Vagina (tissue), 2 donors: Measurements from ENCODE around the gene CDH4.

Experiments
- POLR2A ChIP-seq, 2 donors: fragments of 450-650 bp; IDR thresholded peaks; one replicate each; pipeline ENCODE4 v1.6.1; 2017; ENCODE audit warnings: antibody characterized with exemption in 2 of 2, mild to moderate bottlenecking in 2 of 2, moderate library complexity in 2 of 2
- TF ChIP-seq, protein P1 (sequence below), 3 experiments: fragments of 450-650 bp in 2 of 3; fragments of 200-600 bp in 1 of 3; sonication (generic) in 1 of 3; IDR thresholded peaks; one replicate each; pipeline ENCODE4 v1.5.1; 2017 to 2019; ENCODE audit warnings: antibody characterized with exemption in 3 of 3, mild to moderate bottlenecking in 2 of 3, moderate library complexity in 2 of 3

DNA sequence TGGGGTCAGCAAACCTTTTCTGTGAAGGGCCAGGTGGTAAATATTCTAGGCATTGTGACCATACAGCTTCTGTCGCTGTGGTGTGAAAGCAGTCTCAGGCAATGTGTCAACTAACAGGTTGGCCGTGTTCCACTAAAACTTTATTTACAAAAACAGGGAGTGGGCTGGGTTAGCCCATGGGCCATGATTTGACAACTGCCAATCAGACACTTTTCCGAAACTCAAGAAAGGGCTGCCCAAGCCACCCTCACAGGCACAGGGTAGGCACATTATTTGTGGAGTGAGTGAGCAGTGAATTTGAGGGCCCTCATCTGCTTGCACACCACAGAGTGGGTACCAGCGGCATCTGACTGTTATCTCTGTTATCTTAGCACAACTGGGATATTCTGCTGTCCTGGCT is 523.4 kb downstream of the CDH4 start:
- TF ChIP-seq POLR2A (IDR thresholded peaks at IDR 0.05), result no peak
- TF ChIP-seq, protein P1, sequence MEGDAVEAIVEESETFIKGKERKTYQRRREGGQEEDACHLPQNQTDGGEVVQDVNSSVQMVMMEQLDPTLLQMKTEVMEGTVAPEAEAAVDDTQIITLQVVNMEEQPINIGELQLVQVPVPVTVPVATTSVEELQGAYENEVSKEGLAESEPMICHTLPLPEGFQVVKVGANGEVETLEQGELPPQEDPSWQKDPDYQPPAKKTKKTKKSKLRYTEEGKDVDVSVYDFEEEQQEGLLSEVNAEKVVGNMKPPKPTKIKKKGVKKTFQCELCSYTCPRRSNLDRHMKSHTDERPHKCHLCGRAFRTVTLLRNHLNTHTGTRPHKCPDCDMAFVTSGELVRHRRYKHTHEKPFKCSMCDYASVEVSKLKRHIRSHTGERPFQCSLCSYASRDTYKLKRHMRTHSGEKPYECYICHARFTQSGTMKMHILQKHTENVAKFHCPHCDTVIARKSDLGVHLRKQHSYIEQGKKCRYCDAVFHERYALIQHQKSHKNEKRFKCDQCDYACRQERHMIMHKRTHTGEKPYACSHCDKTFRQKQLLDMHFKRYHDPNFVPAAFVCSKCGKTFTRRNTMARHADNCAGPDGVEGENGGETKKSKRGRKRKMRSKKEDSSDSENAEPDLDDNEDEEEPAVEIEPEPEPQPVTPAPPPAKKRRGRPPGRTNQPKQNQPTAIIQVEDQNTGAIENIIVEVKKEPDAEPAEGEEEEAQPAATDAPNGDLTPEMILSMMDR (IDR thresholded peaks at IDR 0.05), result no peak
